Measurements from ENCODE around the gene TBL3.

TBL3 gene

DNA sequence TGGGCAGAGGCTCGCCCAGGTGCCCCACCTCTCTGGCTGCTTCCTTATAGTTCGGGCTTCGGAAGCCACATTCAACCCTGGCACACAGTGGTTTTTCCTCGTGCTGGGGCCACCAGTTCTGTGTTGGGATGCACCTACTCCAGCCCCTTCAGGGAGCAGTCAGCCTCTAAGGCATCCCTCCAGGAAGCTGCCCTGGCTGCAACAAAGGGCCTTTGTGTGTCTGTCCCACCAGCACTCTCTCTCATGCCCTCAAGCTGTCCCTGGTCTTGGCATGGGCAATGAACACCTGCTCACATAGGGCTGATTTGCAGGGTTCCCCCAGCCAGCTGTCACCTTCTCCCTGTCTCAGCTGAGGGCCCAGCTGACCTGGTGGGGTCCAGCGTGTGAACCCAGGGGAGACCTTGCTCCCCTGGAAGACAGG lies 10.2 kb downstream of the TBL3 start:
- DNase-seq (ENCODE audit: low spot score in 2 of 2), result no peak
- Mint-ChIP-seq H3K36me3 (peaks cover 35% of the 10 kb centered on the region), H3K4me1 (peaks cover 41% of the 10 kb centered on the region), H3K4me3 (no peak overlapping the region), H3K9me3 (no peaks in the 10 kb centered on the region), H3K27ac (no peak overlapping the region)
- ATAC-seq, result no peak

DNA sequence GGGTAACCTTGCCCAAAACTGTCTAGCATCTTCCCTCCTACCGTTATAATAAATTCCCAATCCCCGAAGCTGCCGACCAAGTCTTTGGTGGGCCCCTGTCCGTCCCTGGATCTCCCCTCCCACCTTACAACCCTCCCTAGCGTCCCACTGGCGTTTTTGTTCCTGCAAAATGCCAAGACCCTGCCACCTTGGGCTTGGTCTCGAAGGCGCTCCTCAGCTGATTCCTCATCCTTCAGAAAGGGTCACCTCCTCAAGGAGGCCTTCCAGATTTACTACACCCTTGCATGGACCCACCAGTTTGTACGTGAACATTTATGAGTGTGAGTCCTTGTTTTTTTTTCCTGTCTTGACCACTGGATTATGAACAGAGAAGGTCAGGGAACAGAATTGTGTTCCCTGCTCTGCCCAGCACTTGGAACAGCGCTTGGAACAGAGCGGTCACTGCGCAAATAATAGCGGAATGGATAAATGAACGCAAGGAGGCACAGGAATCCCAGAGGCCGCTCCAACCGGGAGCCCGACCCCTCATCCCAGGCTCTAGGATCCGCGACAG lies 11.2 kb downstream of the TBL3 start:
- no peaks in the 10 kb centered on the region for H3K9me3 Mint-ChIP-seq
- no peak overlapping the region for H3K27ac Mint-ChIP-seq
- H3K4me3 Mint-ChIP-seq, result peak overlapping the region; percentile 74
- ATAC-seq (no peak), DNase-seq (ENCODE audit: low spot score in 2 of 2) (no peak)
- H3K4me1 Mint-ChIP-seq, result peaks cover 41% of the 10 kb centered on the region
- H3K36me3 Mint-ChIP-seq, result peaks cover 30% of the 10 kb centered on the region

DNA sequence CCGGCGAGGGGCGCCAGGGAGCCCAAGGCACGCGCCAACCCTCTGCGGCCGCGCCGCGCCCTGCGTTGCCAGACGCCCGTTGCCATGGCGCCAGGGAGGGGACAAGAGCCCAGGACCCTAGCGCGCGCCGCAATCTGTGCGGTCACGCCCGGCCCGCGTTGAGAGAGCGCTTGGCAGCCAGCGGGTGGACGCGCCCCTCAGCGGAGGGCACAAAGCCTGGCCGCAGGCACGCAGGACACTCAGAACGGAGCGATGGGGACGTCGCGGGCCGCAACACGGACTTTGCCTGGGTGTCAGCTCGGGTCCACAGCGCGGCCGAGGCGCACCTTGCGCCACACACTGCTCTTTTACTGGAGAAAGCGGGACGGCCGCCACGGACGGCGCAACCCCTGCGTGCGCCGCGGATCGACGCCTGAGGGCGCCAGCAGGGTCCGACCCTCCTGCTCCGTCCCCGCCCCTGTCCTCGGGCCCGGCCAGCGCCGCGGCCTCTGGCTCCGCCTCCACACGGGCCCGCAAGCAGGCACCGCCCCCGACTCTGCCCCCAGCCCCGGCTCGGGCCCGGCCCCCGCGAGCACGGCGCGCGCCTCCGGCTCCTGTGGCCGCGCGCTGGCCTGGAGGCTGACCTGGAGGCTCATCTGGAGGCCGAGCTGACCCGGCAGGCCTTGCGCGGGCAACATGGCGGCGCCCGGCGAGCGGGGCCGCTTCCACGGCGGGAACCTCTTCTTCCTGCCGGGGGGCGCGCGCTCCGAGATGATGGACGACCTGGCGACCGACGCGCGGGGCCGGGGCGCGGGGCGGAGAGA lies 11.9 kb downstream of the TBL3 start, which contains the start of gene GFER:
Gene GFER, plus strand, starts transcription at position 650 of the 803 bp plus-strand sequence. Its CDS starts 26 bp downstream, at position 676.
- H3K9me3 Mint-ChIP-seq, result no peaks in the 10 kb centered on the region
- peak; percentile 88 for ATAC-seq
- H3K4me3 Mint-ChIP-seq, result peak within 1 kb of the TSS; percentile 74
- H3K36me3 Mint-ChIP-seq, result peaks cover 24% of the 10 kb centered on the region
- peaks cover 41% of the 10 kb centered on the region for H3K4me1 Mint-ChIP-seq
- no peak within 1 kb of the TSS for H3K27ac Mint-ChIP-seq
- peak; percentile 80 to 92 for DNase-seq (ENCODE audit: low spot score in 2 of 2)

- H3K9me3 Mint-ChIP-seq, result no peaks in the 10 kb centered on the region
- no peak overlapping the region for H3K27ac Mint-ChIP-seq
- ATAC-seq (peak; percentile 39), DNase-seq (ENCODE audit: low spot score in 2 of 2) (no peak)
- H3K4me1 Mint-ChIP-seq, result peaks cover 41% of the 10 kb centered on the region
- H3K4me3 Mint-ChIP-seq, result peak overlapping the region; percentile 74
- H3K36me3 Mint-ChIP-seq, result peaks cover 23% of the 10 kb centered on the region
Observed at GRCh38 chr16:1984347-1985225, 12.7 kb downstream of the TBL3 start.

GRCh38 chr16:1985466-1986150 lies 13.8 kb downstream of the TBL3 start:
- Mint-ChIP-seq H3K36me3 (peaks cover 23% of the 10 kb centered on the region), H3K4me1 (peaks cover 41% of the 10 kb centered on the region), H3K27ac (no peak overlapping the region), H3K4me3 (peak overlapping the region; percentile 74), H3K9me3 (no peaks in the 10 kb centered on the region)
- no peak for DNase-seq (ENCODE audit: low spot score in 2 of 2)
- no peak for ATAC-seq

- ATAC-seq, result no peak
- Mint-ChIP-seq H3K4me3 (no peak overlapping the region), H3K9me3 (no peaks in the 10 kb centered on the region), H3K36me3 (peaks cover 32% of the 10 kb centered on the region), H3K4me1 (peaks cover 42% of the 10 kb centered on the region), H3K27ac (peak overlapping the region; percentile 44)
- DNase-seq (ENCODE audit: low spot score in 2 of 2), result no peak
Observed at GRCh38 chr16:1987198-1987597, 15.3 kb downstream of the TBL3 start.

- H3K9me3 Mint-ChIP-seq, result no peaks in the 10 kb centered on the region
- H3K27ac Mint-ChIP-seq, result no peak within 1 kb of the TSS
- peaks cover 47% of the 10 kb centered on the region for H3K4me1 Mint-ChIP-seq
- DNase-seq (ENCODE audit: low spot score in 2 of 2), result no peak
- H3K36me3 Mint-ChIP-seq, result peaks cover 38% of the 10 kb centered on the region
- no peak for ATAC-seq
- H3K4me3 Mint-ChIP-seq, result peak within 1 kb of the TSS; percentile 78
Observed at GRCh38 chr16:1989209-1990100, 17.6 kb downstream of the TBL3 start, which contains the start of gene SYNGR3. SYNGR3 (plus strand) TSS chr16:1989970; CDS start chr16:1990103, 133 bp downstream.

- DNase-seq (ENCODE audit: low spot score in 2 of 2) (no peak), ATAC-seq (no peak)
- Mint-ChIP-seq H3K4me1 (peaks cover 41% of the 10 kb centered on the region), H3K27ac (no peak overlapping the region), H3K36me3 (peaks cover 37% of the 10 kb centered on the region), H3K4me3 (peak overlapping the region; percentile 78), H3K9me3 (no peaks in the 10 kb centered on the region)
Observed at GRCh38 chr16:1990101-1990350, 18.2 kb downstream of the TBL3 start.

DNA sequence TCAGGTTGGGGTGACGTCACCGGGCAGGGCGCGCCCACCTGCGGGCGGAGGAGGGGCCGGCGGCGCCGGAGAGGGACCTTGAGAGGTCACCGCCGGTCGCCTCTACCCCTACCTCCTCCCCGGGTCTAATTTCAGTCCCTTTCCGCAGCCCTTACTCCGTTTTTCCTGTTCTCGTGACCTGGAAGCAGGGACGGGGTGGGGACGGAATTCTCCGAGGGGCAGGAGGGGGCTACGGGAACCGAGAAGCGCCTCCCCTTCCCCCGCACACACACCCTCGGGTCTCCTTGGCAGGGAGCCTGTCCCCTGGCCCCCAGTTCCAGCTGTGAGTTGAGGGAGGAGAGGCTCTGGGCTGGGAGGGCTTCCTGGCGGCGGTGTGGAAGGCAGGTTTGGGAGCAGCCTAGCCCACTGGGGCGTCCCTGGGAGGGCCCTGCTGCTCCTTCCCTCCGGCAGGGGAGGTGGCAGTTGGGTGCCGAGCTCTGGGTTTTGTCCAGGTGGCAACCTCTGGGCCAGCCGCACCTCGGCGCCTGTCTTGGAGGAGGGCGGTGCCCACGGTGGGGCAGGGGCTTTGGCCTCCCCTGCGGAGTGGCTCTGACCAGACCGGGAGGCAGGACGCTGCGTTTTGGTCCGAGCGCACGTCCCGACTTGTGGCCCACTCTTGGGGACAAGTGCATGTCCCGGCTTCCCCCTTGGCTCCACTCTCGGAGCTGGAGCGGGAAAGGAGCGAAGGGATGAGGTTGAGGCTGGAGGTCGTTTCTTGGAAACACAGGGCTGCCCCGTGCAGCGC lies 18.7 kb downstream of the TBL3 start:
- H3K36me3 Mint-ChIP-seq, result peaks cover 36% of the 10 kb centered on the region
- H3K4me1 Mint-ChIP-seq, result peaks cover 39% of the 10 kb centered on the region
- H3K4me3 Mint-ChIP-seq, result peak overlapping the region; percentile 78
- H3K9me3 Mint-ChIP-seq, result no peaks in the 10 kb centered on the region
- peak; percentile 46 to 79 for DNase-seq (ENCODE audit: low spot score in 2 of 2)
- peak; percentile 14 for ATAC-seq
- H3K27ac Mint-ChIP-seq, result peak overlapping the region; percentile 76

- peak overlapping the region; percentile 78 for H3K4me3 Mint-ChIP-seq
- H3K4me1 Mint-ChIP-seq, result peaks cover 40% of the 10 kb centered on the region
- peak; percentile 62 for ATAC-seq
- H3K27ac Mint-ChIP-seq, result peak overlapping the region; percentile 76
- H3K9me3 Mint-ChIP-seq, result no peaks in the 10 kb centered on the region
- DNase-seq (ENCODE audit: low spot score in 2 of 2), result no peak
- H3K36me3 Mint-ChIP-seq, result peaks cover 32% of the 10 kb centered on the region
Observed at GRCh38 chr16:1991135-1991551, 19.3 kb downstream of the TBL3 start.

- Mint-ChIP-seq H3K4me1 (peaks cover 39% of the 10 kb centered on the region), H3K9me3 (no peaks in the 10 kb centered on the region), H3K27ac (peak overlapping the region; percentile 76), H3K4me3 (peak overlapping the region; percentile 78), H3K36me3 (peaks cover 28% of the 10 kb centered on the region)
- ATAC-seq, result no peak
- no peak for DNase-seq (ENCODE audit: low spot score in 2 of 2)
Observed at GRCh38 chr16:1991588-1991947, 19.7 kb downstream of the TBL3 start.

DNA sequence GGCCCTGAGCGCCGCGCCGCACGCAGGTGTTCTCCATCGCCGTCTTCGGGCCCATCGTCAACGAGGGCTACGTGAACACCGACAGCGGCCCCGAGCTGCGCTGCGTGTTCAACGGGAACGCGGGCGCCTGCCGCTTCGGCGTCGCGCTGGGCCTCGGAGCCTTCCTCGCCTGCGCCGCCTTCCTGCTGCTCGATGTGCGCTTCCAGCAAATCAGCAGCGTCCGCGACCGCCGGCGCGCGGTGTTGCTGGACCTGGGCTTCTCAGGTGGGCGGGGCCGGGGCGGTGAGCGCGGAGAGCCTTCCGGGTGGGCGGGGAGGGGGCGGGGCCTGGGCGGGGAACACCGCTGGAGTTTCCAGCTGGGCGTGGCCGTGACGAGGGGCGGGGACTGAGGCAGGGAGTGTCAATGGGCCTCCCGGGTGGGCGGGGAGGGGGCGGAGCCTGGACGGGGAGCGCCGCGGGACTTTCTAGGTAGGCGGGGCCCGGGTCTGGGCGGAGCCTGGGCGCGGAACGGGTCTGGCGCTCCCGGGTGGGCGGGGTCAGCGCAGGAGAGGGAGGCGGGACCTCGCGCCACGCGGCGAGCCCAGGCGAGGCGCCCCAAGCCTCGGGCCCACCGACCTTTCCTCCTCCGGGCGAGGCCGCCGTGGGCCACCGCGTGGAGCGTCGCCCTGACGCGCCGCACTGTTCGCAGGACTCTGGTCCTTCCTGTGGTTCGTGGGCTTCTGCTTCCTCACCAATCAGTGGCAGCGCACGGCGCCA lies 20.3 kb downstream of the TBL3 start:
- peaks cover 34% of the 10 kb centered on the region for H3K4me1 Mint-ChIP-seq
- H3K4me3 Mint-ChIP-seq, result peak overlapping the region; percentile 78
- H3K9me3 Mint-ChIP-seq, result no peaks in the 10 kb centered on the region
- peaks cover 23% of the 10 kb centered on the region for H3K36me3 Mint-ChIP-seq
- H3K27ac Mint-ChIP-seq, result peak overlapping the region; percentile 76
- ATAC-seq (peak; percentile 70), DNase-seq (ENCODE audit: low spot score in 2 of 2) (peak; percentile 85 to 95)

GRCh38 chr16:1992704-1993317 lies 21.0 kb downstream of the TBL3 start:
- peak overlapping the region; percentile 78 for H3K4me3 Mint-ChIP-seq
- no peaks in the 10 kb centered on the region for H3K9me3 Mint-ChIP-seq
- peak overlapping the region; percentile 48 for H3K27ac Mint-ChIP-seq
- H3K4me1 Mint-ChIP-seq, result peaks cover 34% of the 10 kb centered on the region
- H3K36me3 Mint-ChIP-seq, result peaks cover 28% of the 10 kb centered on the region
- DNase-seq (ENCODE audit: low spot score in 2 of 2), result no peak
- ATAC-seq, result no peak

All from stimulated activated effector memory CD8-positive, alpha-beta T cell treated with anti-CD3 and anti-CD28 coated beads, Interleukin-12 subunit alpha, Interleukin-12 subunit beta, amount 100 ng/mL, for 72 hours (primary cell).